B cell (primary cell): ENCODE results near the gene CAMTA1. TPM values are rescaled to one million over a fixed set of nuclear protein-coding genes. Genes with fewer than 3 reads are reported as not detected.
"Not testable (repeated sequence)": the region's sequence is repeated elsewhere in the genome, so short reads cannot be mapped to it uniquely, and the experiment has no call there.

Experiments
- ATAC-seq: fragments of 200-7000 bp; cut with Tn5 transposase; one replicate; pipeline ENCODE4 v1.10.0; 2021; ENCODE audit warnings: low read depth, mild to moderate bottlenecking, moderate number of reproducible peaks, moderate library complexity
- CTCF ChIA-PET: fragments of 350-600 bp; sonication (Branson Sonifier 250); formaldehyde crosslinking; loops from one replicate; lab custom pipeline; 2021; ENCODE audit warnings: antibody characterized with exemption, inconsistent platforms; lab: Charles Lee
- POLR2A ChIA-PET: fragments of 350-600 bp; sonication (Branson Sonifier 250); formaldehyde crosslinking; loops from one replicate; lab custom pipeline; 2021; ENCODE audit warnings: antibody characterized with exemption; lab: Charles Lee
- DNase-seq: peaks from one replicate; pipeline ENCODE4 v3.0.0; 2013
- H2AFZ ChIP-seq: 2 replicates; pipeline ENCODE4 v1.6.1; 2012; ENCODE audit warnings: mild to moderate bottlenecking, low read depth, low read length; ENCODE audit not compliant: insufficient read depth, poor library complexity, severe bottlenecking
- H3K27ac ChIP-seq, 2 donors: 1 replicate in 1 of 2; 2 replicates in 1 of 2; pipeline ENCODE4 v1.5.1; 2012 to 2013; ENCODE audit warnings: low read length in 2 of 2, mild to moderate bottlenecking in 2 of 2, moderate library complexity in 1 of 2
- H3K27me3 ChIP-seq, 4 experiments: fragments of 200-600 bp in 1 of 4; sonication (generic) in 1 of 4; replicated peaks in 1 of 4; 1 replicate in 2 of 4; 2 replicates in 2 of 4; pipeline versions ENCODE4 v1.6.1 to v1.7.0; 2013 to 2016; ENCODE audit warnings: low read length in 3 of 4, mild to moderate bottlenecking in 2 of 4, mixed read lengths in 1 of 4, moderate library complexity in 1 of 4; ENCODE audit not compliant: insufficient read depth in 4 of 4, control insufficient read depth in 3 of 4; ENCODE audit errors: control extremely low read depth in 1 of 4
- H3K36me3 ChIP-seq, 2 experiments: replicated peaks in 1 of 2; 1 replicate in 1 of 2; 2 replicates in 1 of 2; pipeline versions ENCODE4 v1.6.1 to v1.7.1; 2013; ENCODE audit warnings: low read length in 1 of 2; ENCODE audit not compliant: insufficient read depth in 2 of 2, control insufficient read depth in 1 of 2; ENCODE audit errors: control extremely low read depth in 1 of 2, extremely low read depth in 1 of 2
- H3K4me1 ChIP-seq, 2 donors: fragments of 200-600 bp in 1 of 2; sonication (generic) in 1 of 2; 1 replicate in 1 of 2; 2 replicates in 1 of 2; pipeline versions ENCODE4 v1.5.1 to v1.6.1; 2013 to 2017; ENCODE audit warnings: low read length in 2 of 2; ENCODE audit not compliant: control insufficient read depth in 2 of 2, insufficient read depth in 2 of 2
- H3K4me2 ChIP-seq: replicated peaks from 2 replicates; pipeline ENCODE3; 2012; ENCODE audit warnings: mild to moderate bottlenecking, low read depth, low read length; ENCODE audit not compliant: poor library complexity, severe bottlenecking
- H3K4me3 ChIP-seq, 5 experiments: fragments of 200-600 bp in 1 of 5; sonication (generic) in 1 of 5; 1 replicate in 3 of 5; 2 replicates in 2 of 5; pipeline versions ENCODE4 v1.5.1 to v1.7.0; 2011 to 2016; ENCODE audit warnings: low read length in 4 of 5, mild to moderate bottlenecking in 4 of 5, low read depth in 2 of 5, control low read depth in 1 of 5, moderate library complexity in 1 of 5; ENCODE audit not compliant: insufficient read depth in 1 of 5; ENCODE audit errors: control extremely low read depth in 1 of 5, extremely low read depth in 1 of 5
- H3K79me2 ChIP-seq: fragments of 200-600 bp; sonication (generic); one replicate; pipeline ENCODE4 v1.6.0; 2016; ENCODE audit warnings: low read length; ENCODE audit not compliant: control insufficient read depth, insufficient read depth
- H3K9ac ChIP-seq: fragments of 200-600 bp; sonication (generic); 2 replicates; pipeline ENCODE4 v1.6.1; 2017; ENCODE audit warnings: mild to moderate bottlenecking, low read length, moderate library complexity
- H3K9me3 ChIP-seq, 3 donors: one replicate each; pipeline versions ENCODE4 v1.6.1 to v1.7.1; 2013; ENCODE audit warnings: low read length in 2 of 3; ENCODE audit not compliant: control insufficient read depth in 2 of 3, insufficient read depth in 1 of 3; ENCODE audit errors: control extremely low read depth in 1 of 3
- H4K20me1 ChIP-seq: 2 replicates; pipeline ENCODE4 v1.6.0; 2012; ENCODE audit warnings: mild to moderate bottlenecking, low read length; ENCODE audit not compliant: insufficient read depth, control insufficient read depth, poor library complexity, severe bottlenecking
- H3K27ac Mint-ChIP-seq: one replicate; pipeline ENCODE4 v1.8.0; 2021; ENCODE audit warnings: mixed read lengths
- H3K27me3 Mint-ChIP-seq: one replicate; pipeline ENCODE4 v1.8.0; 2021; ENCODE audit warnings: mixed read lengths
- H3K4me1 Mint-ChIP-seq: one replicate; pipeline ENCODE4 v1.8.0; 2021; ENCODE audit warnings: mixed read lengths
- H3K4me3 Mint-ChIP-seq: one replicate; pipeline ENCODE4 v1.8.0; 2021; ENCODE audit warnings: mixed read lengths
- H3K9me3 Mint-ChIP-seq: one replicate; pipeline ENCODE4 v1.8.0; 2022; ENCODE audit warnings: mixed read lengths; ENCODE audit not compliant: insufficient read depth
- CTCF ChIP-seq: fragments of 200-600 bp; IDR thresholded peaks from one replicate; pipeline ENCODE4 v1.8.0; 2022; ENCODE audit warnings: antibody characterized with exemption, mild to moderate bottlenecking
- EZH2 ChIP-seq: IDR thresholded peaks from 2 replicates; pipeline ENCODE4 v1.6.1; 2012; ENCODE audit warnings: borderline replicate concordance, low read depth, mild to moderate bottlenecking, moderate library complexity, low read length; ENCODE audit not compliant: insufficient read depth, poor library complexity, severe bottlenecking
- WGBS: methylation state at CpG from one replicate; pipeline ENCODE4 v1.1.5; 2013; ENCODE audit warnings: missing lambda C conversion rate; ENCODE audit not compliant: insufficient coverage; 5-methylcytosine and 5-hydroxymethylcytosine counted together
- intact Hi-C: fragments of 100-400 bp; cut with micrococcal nuclease; formaldehyde crosslinking; loops from one replicate; pipeline ENCODE4 v1.10.0; 2022
- polyA plus RNA-seq: library from polyadenylated mRNA; depleted of rRNA; stranded (reverse); fragments of >200 nt; gene quantifications from 2 replicates; pipeline ENCODE4 v1.2.3, GENCODE V29; 2012
- total RNA-seq, 2 donors: library from RNA; stranded (reverse); fragments of 120-200 nt in 1 of 2; gene quantifications; 1 replicate in 1 of 2; 2 replicates in 1 of 2; pipeline versions ENCODE4 v1.2.3 to v1.2.4, GENCODE V29; 2013 to 2022

CAMTA1 gene
- total and polyA plus RNA-seq, 2 donors (not counting 1 experiment from before 2014, with no cell fraction given): 42.2 to 45.7 TPM

- H3K4me1 Mint-ChIP-seq: no peaks in the 10 kb centered on the region
- Histone ChIP-seq H3K4me2 (no peak overlapping the region), H3K4me1 (no peaks in the 10 kb centered on the region), H3K9ac (no peak overlapping the region), H3K27me3 (no peaks in the 10 kb centered on the region), H3K36me3 (no peaks in the 10 kb centered on the region), H2AFZ (no peak overlapping the region), H3K27ac (no peak overlapping the region), H4K20me1 (no peaks in the 10 kb centered on the region), H3K9me3 (no peaks in the 10 kb centered on the region), H3K4me3 (no peak overlapping the region), H3K79me2 (no peaks in the 10 kb centered on the region)
- no peak overlapping the region for H3K4me3 Mint-ChIP-seq
- no peak for DNase-seq
- no peaks in the 10 kb centered on the region for H3K9me3 Mint-ChIP-seq
- intact Hi-C loops: no loop called here
- TF ChIP-seq EZH2 (no peak), CTCF (no peak)
- POLR2A ChIA-PET: no interaction called here
- 90% methylated on average over 2 of the region's 8 CpGs for WGBS
- CTCF ChIA-PET: no interaction called here
- peaks cover 3% of the 10 kb centered on the region for H3K27me3 Mint-ChIP-seq
- ATAC-seq: no peak
- H3K27ac Mint-ChIP-seq: no peak overlapping the region
Measured at GRCh38 chr1:7595336-7595735, 810.1 kb downstream of the CAMTA1 start.

GRCh38 chr1:7596126-7596965 is 811.1 kb downstream of the CAMTA1 start:
- Mint-ChIP-seq H3K4me1 (no peaks in the 10 kb centered on the region), H3K27me3 (peaks cover 3% of the 10 kb centered on the region), H3K27ac (no peak overlapping the region), H3K4me3 (no peak overlapping the region), H3K9me3 (no peaks in the 10 kb centered on the region)
- no peaks in the 10 kb centered on the region for H3K36me3 ChIP-seq
- H3K4me1 ChIP-seq: no peaks in the 10 kb centered on the region
- DNase-seq: no peak
- no peak overlapping the region for H3K9ac ChIP-seq
- 84% methylated on average over 10 of the region's 10 CpGs for WGBS
- H4K20me1 ChIP-seq: no peaks in the 10 kb centered on the region
- no peak for TF ChIP-seq CTCF
- no peak for TF ChIP-seq EZH2
- no peaks in the 10 kb centered on the region for H3K27me3 ChIP-seq
- ChIA-PET POLR2A (no interaction called here), CTCF (no interaction called here)
- H3K9me3 ChIP-seq: no peaks in the 10 kb centered on the region
- no peak for ATAC-seq
- no peak overlapping the region for H3K4me3 ChIP-seq
- no peaks in the 10 kb centered on the region for H3K79me2 ChIP-seq
- intact Hi-C loops: no loop called here
- H3K4me2 ChIP-seq: no peak overlapping the region
- no peak overlapping the region for H2AFZ ChIP-seq
- H3K27ac ChIP-seq: no peak overlapping the region

- intact Hi-C loops, H2AFZ ChIP-seq, DNase-seq, H3K4me2 ChIP-seq, H3K27ac Mint-ChIP-seq, H3K9me3 Mint-ChIP-seq, CTCF ChIA-PET, H3K9me3 ChIP-seq, H3K4me1 Mint-ChIP-seq, H3K27me3 Mint-ChIP-seq, H3K4me1 ChIP-seq, H3K4me3 Mint-ChIP-seq, H3K27ac ChIP-seq, H3K4me3 ChIP-seq, H3K27me3 ChIP-seq, H3K79me2 ChIP-seq, ATAC-seq, H3K36me3 ChIP-seq, POLR2A ChIA-PET, H3K9ac ChIP-seq, H4K20me1 ChIP-seq: not testable (repeated sequence)
- WGBS: no CpG with 5 or more reads among the region's 3 CpGs
Measured at GRCh38 chr1:7598058-7598457, 812.8 kb downstream of the CAMTA1 start.
